8988T (cell line): ENCODE results near the gene LMBR1.
"Not testable (repeated sequence)": the region's sequence is repeated elsewhere in the genome, so short reads cannot be mapped to it uniquely, and the experiment has no call there.

Experiments used
- DNase-seq: peaks from one replicate; pipeline ENCODE4 v3.0.0; 2011

The LMBR1 gene

GRCh38 chr7:156651474-156651873 lies 241.5 kb downstream of the LMBR1 start:
- DNase-seq, result no peak

DNA sequence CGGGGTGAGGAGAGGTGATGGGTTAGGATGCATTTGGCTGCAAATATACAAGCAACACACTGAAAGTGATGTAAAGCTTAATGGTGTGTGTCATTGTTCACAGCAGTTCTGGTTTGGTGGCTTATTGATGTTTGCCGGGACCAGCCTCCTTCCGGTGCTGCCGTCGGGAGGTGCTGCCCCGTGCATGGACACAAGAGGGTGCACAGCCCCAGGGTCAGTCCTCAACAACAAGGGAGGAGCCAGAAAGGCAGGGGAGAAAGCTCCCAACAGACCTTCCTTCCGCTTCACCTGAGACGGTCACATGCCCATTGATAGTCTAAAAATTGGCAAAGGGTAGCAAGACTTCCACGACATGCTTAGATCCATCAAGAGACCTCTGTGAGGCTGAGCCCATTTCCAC lies 242.9 kb downstream of the LMBR1 start:
- no peak for DNase-seq

DNA sequence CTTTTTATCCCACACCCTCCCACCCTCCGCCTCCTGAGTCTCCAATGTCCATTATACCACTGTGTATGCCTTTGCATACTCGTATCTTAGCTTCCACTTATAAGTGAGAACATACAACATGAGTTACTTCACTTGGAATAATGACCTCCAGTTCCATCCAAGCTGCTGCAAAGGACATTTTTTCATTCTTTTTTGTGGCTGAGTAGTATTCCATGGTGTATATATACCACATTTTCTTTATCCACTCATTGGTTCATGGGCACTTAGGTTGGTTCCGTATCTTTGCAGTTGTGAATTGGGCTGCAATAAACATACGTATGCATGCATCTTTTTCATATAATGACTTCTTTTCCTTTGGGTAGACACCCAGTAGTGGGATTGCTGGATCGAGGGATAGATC lies 245.7 kb downstream of the LMBR1 start:
- DNase-seq, result not testable (repeated sequence)

- DNase-seq, result no peak
Observed at GRCh38 chr7:156642306-156643045, 250.5 kb downstream of the LMBR1 start.

GRCh38 chr7:156640949-156641485 lies 252.0 kb downstream of the LMBR1 start:
- no peak for DNase-seq

- DNase-seq, result peak; percentile 81
Observed at GRCh38 chr7:156640257-156640948, 252.6 kb downstream of the LMBR1 start, which contains the start of gene RNF32. Gene RNF32, plus strand, starts transcription at chr7:156640774. Its CDS starts 3,104 bp downstream, at chr7:156643878.

DNA sequence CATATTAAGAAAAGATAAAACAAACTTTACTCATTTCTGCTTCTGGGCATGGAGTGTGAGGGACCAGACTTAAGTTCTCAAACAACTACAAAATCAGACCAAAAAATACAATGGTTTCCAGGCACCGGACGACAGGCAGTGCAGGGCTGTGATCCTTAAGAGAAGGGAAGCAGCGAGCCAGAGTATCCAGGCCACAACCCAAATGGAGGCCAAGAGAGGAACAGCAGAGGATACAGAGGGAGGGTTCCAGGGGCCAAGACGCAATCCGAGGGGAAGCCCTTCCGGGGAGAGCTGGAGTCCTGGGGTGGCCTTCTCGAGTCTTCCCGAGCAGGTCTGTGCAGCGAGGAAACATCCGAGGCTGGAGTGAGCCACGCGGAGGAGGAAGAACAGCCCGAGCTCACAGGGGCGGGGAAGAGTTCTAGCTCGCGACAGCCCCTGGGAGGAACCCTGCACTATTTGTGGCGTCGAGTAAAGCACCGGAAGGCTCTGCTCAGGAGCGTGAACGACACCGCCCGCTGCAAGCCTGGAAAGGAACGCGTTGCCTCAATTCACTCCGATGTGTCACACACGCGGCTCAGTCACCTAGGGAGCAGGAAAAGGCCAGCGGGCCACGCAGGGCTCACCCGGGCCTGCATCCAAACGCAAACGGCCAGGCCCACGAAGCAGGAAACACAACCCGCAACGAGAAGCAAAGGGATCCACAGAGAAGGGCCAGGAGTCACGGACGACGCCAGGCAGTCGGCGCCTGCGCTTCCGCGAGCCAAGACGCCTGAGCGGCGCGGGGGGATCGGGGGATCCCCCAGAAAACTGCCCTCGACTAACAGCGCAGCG lies 253.3 kb downstream of the LMBR1 start:
- no peak for DNase-seq

GRCh38 chr7:156638443-156639077 lies 254.4 kb downstream of the LMBR1 start:
- no peak for DNase-seq

DNA sequence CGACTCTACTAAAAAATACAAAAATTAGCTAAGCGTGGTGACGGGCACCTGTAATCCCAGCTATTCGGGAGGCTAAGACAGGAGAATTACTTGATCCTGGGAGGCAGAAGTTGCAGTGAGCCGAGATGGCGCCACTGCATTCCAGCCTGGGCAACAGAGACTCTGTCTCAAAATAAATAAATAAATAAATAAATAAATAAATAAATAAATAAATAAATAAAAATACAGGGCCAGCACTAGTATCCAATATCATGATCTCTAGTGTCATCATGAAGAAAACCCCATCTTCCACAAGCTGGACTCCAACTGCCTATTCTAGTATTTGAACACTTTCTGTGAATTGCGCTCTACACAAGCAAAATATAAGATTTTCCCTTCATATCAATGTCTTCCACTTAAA lies 255.9 kb downstream of the LMBR1 start:
- DNase-seq, result not testable (repeated sequence)

DNA sequence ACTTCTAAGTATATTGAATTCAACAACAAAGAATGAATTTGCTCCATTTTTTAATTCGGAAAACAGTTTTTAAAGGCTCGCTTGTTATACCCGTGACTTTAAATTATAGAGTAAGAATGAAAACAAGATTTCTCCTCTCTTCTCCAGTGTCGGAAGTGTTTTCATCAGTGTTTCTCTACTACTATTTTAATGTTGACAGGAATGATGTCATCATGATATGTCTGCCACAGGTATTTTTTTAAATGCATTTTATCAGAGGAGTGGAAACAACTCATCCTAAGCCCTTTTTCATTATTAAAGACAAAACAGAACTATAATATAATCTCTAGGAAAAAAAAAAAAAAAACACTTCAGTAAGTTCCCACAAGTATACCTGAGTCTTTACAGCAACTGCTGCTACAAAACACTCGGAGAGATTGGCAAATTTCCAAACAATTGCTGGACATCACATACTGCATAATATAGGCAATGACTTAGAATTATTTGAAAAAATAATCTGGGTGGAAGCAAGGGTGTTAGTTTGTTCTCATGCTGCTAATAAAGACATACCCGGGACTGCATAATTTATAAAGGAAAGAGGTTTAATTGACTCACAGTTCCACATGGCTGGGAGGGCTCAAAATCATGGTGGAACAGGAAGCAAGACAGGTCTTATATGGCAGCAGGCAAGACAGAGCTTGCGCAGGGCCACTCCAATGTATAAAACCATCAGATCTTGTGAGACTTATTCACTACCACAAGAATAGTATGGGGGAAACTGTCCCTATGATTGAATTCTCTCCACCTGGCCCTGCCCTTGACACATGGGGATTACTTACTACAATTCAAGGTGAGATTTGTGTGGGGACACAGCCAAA lies 257.2 kb downstream of the LMBR1 start:
- DNase-seq, result no peak

GRCh38 chr7:156634117-156634516 lies 258.9 kb downstream of the LMBR1 start:
- DNase-seq, result no peak

- DNase-seq, result no peak
Observed at GRCh38 chr7:156629873-156630272, 263.1 kb downstream of the LMBR1 start.

DNA sequence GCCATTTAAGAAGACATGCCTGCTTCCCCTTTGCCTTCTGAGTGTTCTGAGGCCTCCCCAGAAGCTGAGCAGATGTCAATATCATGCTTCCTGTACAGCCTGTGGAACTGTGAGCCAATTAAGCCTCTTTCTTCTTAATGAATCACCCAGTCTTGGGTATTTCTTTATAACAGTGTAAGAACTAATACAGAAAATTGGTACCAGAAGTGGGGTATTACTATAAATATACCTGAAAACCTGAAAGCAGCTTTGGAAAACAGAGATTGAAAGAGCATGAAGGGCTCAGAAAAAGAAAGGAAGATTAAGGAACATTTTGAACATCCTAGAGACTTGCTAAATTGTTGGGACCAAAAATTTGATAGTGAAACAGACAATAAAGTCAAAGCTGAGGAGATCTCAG lies 264.4 kb downstream of the LMBR1 start:
- no peak for DNase-seq
